ENCODE measurements around the gene TMUB1. TPM values are rescaled to one million over a fixed set of nuclear protein-coding genes. Genes with fewer than 3 reads are reported as not detected.

TMUB1 gene
- total RNA-seq, 1 experiment from 2014 or later, result 45.4 TPM

- no peaks in the 10 kb centered on the region for H3K9me3 ChIP-seq (ENCODE audit: control insufficient read depth, low read depth, low read length)
- Mint-ChIP-seq H3K4me1 (peaks cover 37 to 48% of the 10 kb centered on the region in 2 experiments), H3K36me3 (ENCODE audit: insufficient read depth in 1 of 3, low read depth in 3 of 3) (peaks cover 0 to 9% (median 0%) of the 10 kb centered on the region in 3 experiments; a peak in 3 of 7 replicates), H3K27ac (peak within 1 kb of the TSS in 2 of 3 experiments; percentile 82 to 93; a peak in 4 of 7 replicates), H3K27me3 (ENCODE audit: low read depth) (peaks cover 26% of the 10 kb centered on the region), H3K9me3 (no peaks in the 10 kb centered on the region; a peak in 1 of 5 replicates), H3K4me3 (peak within 1 kb of the TSS; percentile 78 to 91)
- H4K8ac ChIP-seq (replicated peaks; ENCODE audit: insufficient read length, low read depth, low read length), result no peak within 1 kb of the TSS
- H3K14ac ChIP-seq (ENCODE audit: insufficient read depth, low read length), result no peak within 1 kb of the TSS
- no peak within 1 kb of the TSS for H3K27ac ChIP-seq (ENCODE audit: insufficient read length, low read depth, low read length)
- no peak within 1 kb of the TSS for H3K56ac ChIP-seq (ENCODE audit: insufficient read length, low read depth, low read length)
- H3K4ac ChIP-seq (ENCODE audit: low read depth, low read length), result no peak within 1 kb of the TSS
- no peak within 1 kb of the TSS for H2BK120ac ChIP-seq (ENCODE audit: low read depth, low read length, poor library complexity, severe bottlenecking)
- H3K23me2 ChIP-seq (ENCODE audit: insufficient read length, low read depth, low read length, poor library complexity, severe bottlenecking), result peaks cover 38% of the 10 kb centered on the region
- H2BK5ac ChIP-seq (ENCODE audit: insufficient read length, low read length), result no peak within 1 kb of the TSS
- no peak within 1 kb of the TSS for H4K91ac ChIP-seq (ENCODE audit: insufficient read length, low read depth, low read length)
- no peaks in the 10 kb centered on the region; the same call in 1 of the 2 replicates for H3K27me3 ChIP-seq (ENCODE audit: insufficient read depth, low read length)
- no peaks in the 10 kb centered on the region for H3K79me2 ChIP-seq (ENCODE audit: insufficient read depth, low read length)
- no peak within 1 kb of the TSS for H4K5ac ChIP-seq (ENCODE audit: insufficient read length, low read depth, low read length)
- H3K18ac ChIP-seq (ENCODE audit: insufficient read length, low read depth, low read length), result peak within 1 kb of the TSS; percentile 55
- no peak within 1 kb of the TSS for H2BK20ac ChIP-seq (ENCODE audit: low read depth, low read length, poor library complexity, severe bottlenecking)
- no peak within 1 kb of the TSS for H2BK12ac ChIP-seq (ENCODE audit: insufficient read length, low read depth, low read length)
- peak within 1 kb of the TSS; percentile 81 for H3K4me2 ChIP-seq (ENCODE audit: insufficient read depth, insufficient read length, low read length)
- peak within 1 kb of the TSS; percentile 33 for H3K9ac ChIP-seq (ENCODE audit: extremely low read depth, insufficient read length, low read length)
- WGBS (ENCODE audit: extremely low coverage, insufficient read length, low lambda C conversion rate), result no CpG with 5 or more reads among the region's 30 CpGs
- no peak within 1 kb of the TSS for H3K23ac ChIP-seq (ENCODE audit: insufficient read length, low read depth, low read length)
- no peak within 1 kb of the TSS for H2BK15ac ChIP-seq (ENCODE audit: low read depth, low read length)
- no peaks in the 10 kb centered on the region for H4K20me1 ChIP-seq (ENCODE audit: control insufficient read depth, insufficient read depth, insufficient read length)
- H3K79me1 ChIP-seq (ENCODE audit: insufficient read depth, low read depth, low read length, poor library complexity, severe bottlenecking), result no peaks in the 10 kb centered on the region
- no peak within 1 kb of the TSS for H2AK5ac ChIP-seq (ENCODE audit: insufficient read length, low read length)
- H3T11ph ChIP-seq (ENCODE audit: low read length), result no peak within 1 kb of the TSS
- peaks cover 8% of the 10 kb centered on the region for H3K4me1 ChIP-seq (ENCODE audit: insufficient read depth, low read length)
- DNase-seq, result no peak
- TF ChIP-seq CTCF (conservative IDR thresholded peaks at IDR 0.05), result no peak
- H2AFZ ChIP-seq (ENCODE audit: low read length), result no peak within 1 kb of the TSS
Measured at GRCh38 chr7:151057506-151057988, 25.7 kb downstream of the TMUB1 start, which contains the start of gene CDK5. CDK5 (minus strand) TSS chr7:151057897; CDS start chr7:151057848, 49 bp downstream.

All from H9 (cell line).